CD4-positive, alpha-beta T cell treated with Interleukin-6 at 100 ng/mL for 8 hours (primary cell): ENCODE results near the gene TESK1.

Source experiments
- DNase-seq: peaks from one replicate; pipeline ENCODE4 v3.0.0-alpha.2; 2020; ENCODE audit warnings: mixed read lengths, low spot score

The TESK1 gene

GRCh38 chr9:35604578-35605350, at the start of gene TESK1:
TSS of gene TESK1 (plus strand) at chr9:35605262. CDS start at chr9:35605620, 358 bp downstream.
- DNase-seq: peak; percentile 81

- DNase-seq: no peak
Observed at GRCh38 chr9:35555881-35556280, 49.2 kb upstream of the TESK1 start.

GRCh38 chr9:35556776-35557175, 48.3 kb upstream of the TESK1 start:
- no peak for DNase-seq

- DNase-seq: no peak
Observed at GRCh38 chr9:35557320-35557719, 47.7 kb upstream of the TESK1 start.

GRCh38 chr9:35558185-35558584, 46.9 kb upstream of the TESK1 start:
- no peak for DNase-seq

- no peak for DNase-seq
Observed at GRCh38 chr9:35559792-35560530, 45.1 kb upstream of the TESK1 start.

GRCh38 chr9:35560625-35561337, 44.3 kb upstream of the TESK1 start:
- DNase-seq: no peak

GRCh38 chr9:35561468-35562261, 43.4 kb upstream of the TESK1 start:
- no peak for DNase-seq

GRCh38 chr9:35562895-35563780, 41.9 kb upstream of the TESK1 start:
- no peak for DNase-seq

- no peak for DNase-seq
Observed at GRCh38 chr9:35563791-35564197, 41.3 kb upstream of the TESK1 start.

GRCh38 chr9:35564658-35565061, 40.4 kb upstream of the TESK1 start:
- no peak for DNase-seq

GRCh38 chr9:35566417-35566816, 38.6 kb upstream of the TESK1 start:
- DNase-seq: no peak

- DNase-seq: no peak
Observed at GRCh38 chr9:35568196-35568595, 36.9 kb upstream of the TESK1 start.

- DNase-seq: no peak
Observed at GRCh38 chr9:35569206-35569605, 35.9 kb upstream of the TESK1 start.

- peak; percentile 24 for DNase-seq
Observed at GRCh38 chr9:35570709-35571504, 34.2 kb upstream of the TESK1 start.

GRCh38 chr9:35574578-35575122, 30.4 kb upstream of the TESK1 start:
- DNase-seq: no peak

GRCh38 chr9:35575478-35575877, 29.6 kb upstream of the TESK1 start:
- no peak for DNase-seq

GRCh38 chr9:35577486-35577885, 27.6 kb upstream of the TESK1 start:
- DNase-seq: no peak

- DNase-seq: no peak
Observed at GRCh38 chr9:35579130-35579529, 25.9 kb upstream of the TESK1 start.
